ENCODE data around the gene MRPL42. TPM values are rescaled to one million over a fixed set of nuclear protein-coding genes. Genes with fewer than 3 reads are reported as not detected.

Gene MRPL42
- total RNA-seq, 6 experiments from 2014 or later = 25.8 to 44.5 (median 32.1) TPM

- H3K4me1 ChIP-seq = peaks cover 0 to 17% (median 2%) of the 10 kb centered on the region in 4 donors
- H3K9me3 ChIP-seq = no peaks in the 10 kb centered on the region
- 84% methylated on average over 9 of the region's 9 CpGs for WGBS (ENCODE audit: insufficient coverage, low coverage, low lambda C conversion rate, missing lambda C conversion rate)
- no peaks in the 10 kb centered on the region for H3K27me3 ChIP-seq
- TF ChIP-seq POLR2A (IDR thresholded peaks at IDR 0.05) (no peak), CTCF (IDR thresholded peaks at IDR 0.05) (no peak)
- H3K4me3 ChIP-seq = peak overlapping the region in 2 of 3 donors; percentile 70 to 95
- no peak overlapping the region for H3K27ac ChIP-seq
- ATAC-seq = no peak
- H3K36me3 ChIP-seq = peaks cover 0 to 4% (median 0%) of the 10 kb centered on the region in 4 donors
- no peak for DNase-seq
- intact Hi-C loops (cut with DNase I) = no loop called here
Observed at GRCh38 chr12:93466625-93467350, 526 bp upstream of the MRPL42 start.

GRCh38 chr12:93468008-93468371 is 676 bp downstream of the MRPL42 start:
- Histone ChIP-seq H3K27ac (peak overlapping the region; percentile 69 to 88 (median 74)), H3K9me3 (no peaks in the 10 kb centered on the region), H3K36me3 (peaks cover 0 to 6% (median 0%) of the 10 kb centered on the region in 4 donors), H3K27me3 (no peaks in the 10 kb centered on the region), H3K4me1 (peaks cover 0 to 17% (median 2%) of the 10 kb centered on the region in 4 donors), H3K4me3 (peak overlapping the region; percentile 57 to 95 (median 70))
- no peak for DNase-seq
- intact Hi-C loops (cut with DNase I) = no loop called here
- 3% methylated on average over 7 of the region's 7 CpGs for whole genome bisulfite sequencing (ENCODE audit: insufficient coverage, low coverage, low lambda C conversion rate, missing lambda C conversion rate)
- ATAC-seq = peak in 2 of 4 donors; percentile 6 to 11
- no peak for TF ChIP-seq CTCF (IDR thresholded peaks at IDR 0.05)
- no peak for TF ChIP-seq POLR2A (IDR thresholded peaks at IDR 0.05)

GRCh38 chr12:93469386-93469785 is 2.1 kb downstream of the MRPL42 start:
- TF ChIP-seq POLR2A (IDR thresholded peaks at IDR 0.05) = no peak

GRCh38 chr12:93476555-93476954 is 9.2 kb downstream of the MRPL42 start:
- DNase-seq (no peak), ATAC-seq (peak; percentile 63 to 77 (median 75))
- Histone ChIP-seq H3K27ac (no peak overlapping the region), H3K4me1 (peaks cover 0 to 5% (median 0%) of the 10 kb centered on the region in 4 donors), H3K36me3 (peaks cover 0 to 32% (median 7%) of the 10 kb centered on the region in 4 donors), H3K9me3 (no peaks in the 10 kb centered on the region), H3K4me3 (no peak overlapping the region), H3K27me3 (no peaks in the 10 kb centered on the region)
- intact Hi-C loops (cut with DNase I) = no loop called here
- TF ChIP-seq POLR2A (IDR thresholded peaks at IDR 0.05) = no peak
- TF ChIP-seq CTCF (IDR thresholded peaks at IDR 0.05) = no peak

More at GRCh38 chr12:93469386-93469785, 2.1 kb downstream of the MRPL42 start:
- ATAC-seq (no peak), DNase-seq (no peak)
- intact Hi-C loops (cut with DNase I) = no loop called here
- Histone ChIP-seq H3K4me1 (peaks cover 0 to 17% (median 2%) of the 10 kb centered on the region in 4 donors), H3K9me3 (no peaks in the 10 kb centered on the region), H3K4me3 (no peak overlapping the region), H3K36me3 (peaks cover 0 to 15% (median 0%) of the 10 kb centered on the region in 4 donors), H3K27me3 (no peaks in the 10 kb centered on the region), H3K27ac (no peak overlapping the region)

- H3K9me3 ChIP-seq = no peaks in the 10 kb centered on the region
- 98% methylated on average over 4 of the region's 5 CpGs for WGBS (ENCODE audit: insufficient coverage, low coverage, low lambda C conversion rate, missing lambda C conversion rate)
- no peak for TF ChIP-seq CTCF (IDR thresholded peaks at IDR 0.05)
- no peak for TF ChIP-seq POLR2A (IDR thresholded peaks at IDR 0.05)
- peaks cover 0 to 56% (median 15%) of the 10 kb centered on the region in 4 donors for H3K36me3 ChIP-seq
- ATAC-seq (no peak), DNase-seq (no peak)
- peaks cover 0 to 6% (median 0%) of the 10 kb centered on the region in 4 donors for H3K4me1 ChIP-seq
- no peak overlapping the region for H3K4me3 ChIP-seq
- intact Hi-C loops (cut with DNase I) = no loop called here
- no peak overlapping the region for H3K27ac ChIP-seq
- H3K27me3 ChIP-seq = no peaks in the 10 kb centered on the region
Observed at GRCh38 chr12:93482721-93483120, 15.4 kb downstream of the MRPL42 start.
